Jurkat, Clone E6-1 (cell line): ENCODE measurements around the gene HEATR5A.
"Not testable (repeated sequence)": the region's sequence is repeated elsewhere in the genome, so short reads cannot be mapped to it uniquely, and the experiment has no call there.

Experiments
- DNase-seq: peaks from one replicate; pipeline ENCODE4 v3.0.0-alpha.2; 2011; ENCODE audit warnings: low read depth, low spot score
- H3K4me3 ChIP-seq: 2 replicates; pipeline ENCODE4 v1.5.1; 2011; ENCODE audit warnings: mild to moderate bottlenecking, low read length, control low read depth, moderate library complexity

Gene HEATR5A

DNA sequence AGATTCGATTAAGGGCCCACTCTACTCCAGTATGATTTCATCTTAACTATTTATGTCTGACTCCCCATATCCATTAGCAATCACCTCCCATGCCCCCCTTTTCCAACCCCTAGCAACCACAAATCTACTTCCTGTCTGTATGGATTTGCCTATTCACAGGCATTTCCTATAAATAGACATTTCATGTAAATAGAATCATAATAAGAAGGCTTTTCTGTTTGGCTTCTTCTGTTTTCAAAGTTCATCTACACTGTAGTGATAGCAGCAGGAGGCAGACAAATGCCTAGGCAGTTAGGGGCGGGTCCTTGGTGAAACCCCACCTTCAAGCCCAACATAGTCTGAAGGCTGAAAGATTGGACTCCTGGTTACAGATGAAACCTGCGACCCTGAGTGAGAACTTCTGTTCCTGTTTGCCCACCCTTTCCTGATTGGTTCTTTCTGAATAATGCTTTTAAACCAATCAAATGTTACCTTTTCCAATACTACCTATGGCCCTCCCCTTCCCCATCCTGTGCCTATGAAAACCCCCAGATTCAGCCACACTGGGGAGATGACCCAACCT is 150.6 kb downstream of the HEATR5A start:
- no peak for DNase-seq
- H3K4me3 ChIP-seq: no peak overlapping the region

DNA sequence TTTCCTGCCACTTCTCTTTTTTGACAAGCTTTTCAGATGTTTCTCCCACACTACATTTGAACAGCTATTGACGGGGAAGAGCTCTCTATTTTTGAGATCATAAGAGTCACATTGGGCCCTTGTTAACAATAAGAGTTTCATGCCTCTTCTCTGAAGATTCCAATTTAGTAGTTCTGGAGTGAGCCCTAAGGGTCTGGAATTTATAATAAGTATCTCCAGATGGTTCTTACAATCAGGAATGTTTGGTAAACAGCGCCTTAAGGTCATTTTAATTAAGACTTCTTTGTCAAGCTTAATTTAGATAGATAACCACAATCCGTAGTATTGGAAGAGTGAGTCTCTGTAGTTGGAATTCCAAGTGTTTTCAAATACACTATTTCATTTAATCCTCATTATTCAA is 152.1 kb downstream of the HEATR5A start:
- H3K4me3 ChIP-seq: no peak overlapping the region
- no peak for DNase-seq

- DNase-seq: no peak
- no peak overlapping the region for H3K4me3 ChIP-seq
Measured at GRCh38 chr14:31266437-31267331, 153.7 kb downstream of the HEATR5A start.

DNA sequence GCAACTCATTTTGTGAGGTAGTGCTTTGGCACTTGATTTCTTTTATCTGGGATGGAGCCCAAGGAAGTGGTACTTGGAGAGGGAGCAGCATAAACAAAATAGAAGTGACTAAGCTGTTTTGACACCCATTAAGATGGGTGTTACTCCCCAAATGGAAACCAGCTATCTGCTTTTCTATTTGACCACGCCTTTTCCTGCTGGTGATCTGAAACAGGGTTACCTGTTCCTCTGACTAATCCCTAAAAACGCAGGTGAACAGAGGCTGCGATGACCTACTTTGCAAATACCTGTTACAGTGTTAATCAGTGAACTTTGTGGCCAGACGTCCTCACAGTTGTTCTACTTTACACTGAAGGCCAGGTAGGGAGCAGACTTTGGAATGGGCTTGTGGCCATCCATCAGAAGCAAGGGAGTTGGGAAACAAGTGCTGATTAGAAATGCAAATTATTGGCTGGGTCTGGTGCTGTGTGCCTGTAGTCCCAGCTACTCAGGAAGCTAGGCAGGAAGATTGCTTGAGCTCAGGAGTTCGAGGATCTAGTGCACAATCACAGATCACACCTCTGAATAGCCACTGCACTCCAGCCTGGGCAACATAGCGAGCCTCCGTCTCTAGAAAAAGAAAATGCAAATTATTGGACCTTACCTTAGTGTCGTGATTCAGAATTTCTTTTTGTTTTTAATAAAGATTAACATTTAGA is 154.5 kb downstream of the HEATR5A start:
- no peak overlapping the region for H3K4me3 ChIP-seq
- DNase-seq: no peak

GRCh38 chr14:31263485-31264133 is 156.7 kb downstream of the HEATR5A start:
- H3K4me3 ChIP-seq: no peak overlapping the region
- no peak for DNase-seq

DNA sequence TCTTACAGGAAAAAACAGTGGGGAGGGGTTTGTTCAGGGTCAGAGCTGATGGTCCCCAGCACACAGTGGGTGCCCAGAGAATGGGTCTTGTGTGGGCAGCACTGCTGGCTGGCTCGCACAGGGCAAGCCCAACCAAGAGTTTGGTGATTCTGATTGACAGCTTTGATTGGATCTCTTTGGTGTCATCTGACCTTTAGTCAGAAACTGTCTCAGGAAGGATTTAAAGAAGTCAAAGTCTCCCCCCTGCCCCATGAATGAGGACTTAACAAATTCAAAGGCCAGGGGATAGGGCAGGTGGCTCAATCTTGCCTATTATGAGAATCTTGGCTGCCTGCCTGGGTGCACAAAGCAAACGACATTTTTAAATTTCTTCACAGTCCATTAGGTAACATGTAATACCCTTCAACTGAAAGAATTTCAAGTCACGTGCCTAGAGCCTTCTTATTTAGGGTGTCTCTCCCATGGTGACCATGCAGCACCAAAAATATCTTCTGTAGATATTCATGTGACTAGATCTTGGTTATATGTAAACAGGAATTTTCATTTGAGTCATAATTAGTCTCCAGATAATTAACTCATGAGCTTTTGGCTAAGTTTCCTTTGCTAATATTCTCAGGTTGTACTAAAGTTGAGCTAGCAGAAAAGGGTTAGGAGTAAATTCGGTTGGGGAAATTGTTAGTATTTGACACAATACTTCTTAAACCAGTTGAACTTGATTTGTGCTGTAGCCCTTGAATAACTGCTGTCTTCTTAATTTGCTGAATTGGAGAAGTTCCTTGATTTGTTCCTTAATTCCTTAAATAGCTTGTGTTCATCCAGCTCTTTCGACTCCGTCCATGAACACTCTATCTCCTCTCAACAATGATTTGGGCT is 158.3 kb downstream of the HEATR5A start:
- DNase-seq: no peak
- H3K4me3 ChIP-seq: no peak overlapping the region

DNA sequence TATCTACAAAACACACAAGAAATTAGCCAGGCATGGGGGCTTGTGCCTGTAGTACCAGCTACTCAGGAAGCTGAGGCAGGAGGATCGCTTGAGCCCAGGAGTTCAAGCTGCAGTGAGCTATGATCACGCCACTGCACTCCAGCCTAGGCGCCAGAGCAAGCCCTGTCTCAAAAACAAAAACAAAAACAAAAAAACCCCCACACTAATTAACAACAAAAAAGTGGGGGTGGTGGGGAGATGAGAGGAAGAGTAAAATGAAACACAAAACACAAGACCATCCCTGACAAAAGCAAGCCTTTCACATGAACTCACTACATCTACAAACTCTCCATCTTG is 158.9 kb downstream of the HEATR5A start:
- DNase-seq: no peak
- H3K4me3 ChIP-seq: no peak overlapping the region

GRCh38 chr14:31259040-31259435 is 161.3 kb downstream of the HEATR5A start:
- H3K4me3 ChIP-seq, DNase-seq: not testable (repeated sequence)

DNA sequence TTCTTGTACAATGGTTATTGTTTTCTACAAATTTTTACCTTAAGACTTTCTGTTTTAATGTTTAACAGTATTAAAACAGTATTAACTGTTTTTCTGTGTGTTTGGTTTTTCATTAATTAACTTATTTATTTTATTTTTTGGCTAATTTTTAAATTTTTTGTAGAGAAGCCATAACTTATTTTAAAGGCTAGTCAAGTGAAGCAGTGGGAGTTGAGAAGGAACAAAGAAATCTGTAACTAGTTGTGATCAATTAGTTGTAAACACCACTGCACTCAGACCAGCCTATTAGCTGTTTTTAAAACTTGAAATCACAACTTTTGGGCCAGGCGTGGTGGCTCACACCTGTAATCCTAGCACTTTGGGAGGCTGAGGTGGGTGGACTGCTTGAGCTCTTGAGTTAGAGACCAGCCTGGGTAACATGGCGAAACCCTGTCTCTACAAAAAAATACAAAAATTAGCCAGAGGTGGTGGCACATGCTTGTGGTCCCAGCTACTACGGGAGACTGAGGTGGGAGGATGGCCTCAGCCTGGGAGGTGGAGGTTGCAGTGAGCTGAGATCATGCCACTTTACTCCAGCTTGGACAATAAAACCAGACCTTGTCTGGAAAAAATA is 161.8 kb downstream of the HEATR5A start:
- no peak overlapping the region for H3K4me3 ChIP-seq
- DNase-seq: no peak

DNA sequence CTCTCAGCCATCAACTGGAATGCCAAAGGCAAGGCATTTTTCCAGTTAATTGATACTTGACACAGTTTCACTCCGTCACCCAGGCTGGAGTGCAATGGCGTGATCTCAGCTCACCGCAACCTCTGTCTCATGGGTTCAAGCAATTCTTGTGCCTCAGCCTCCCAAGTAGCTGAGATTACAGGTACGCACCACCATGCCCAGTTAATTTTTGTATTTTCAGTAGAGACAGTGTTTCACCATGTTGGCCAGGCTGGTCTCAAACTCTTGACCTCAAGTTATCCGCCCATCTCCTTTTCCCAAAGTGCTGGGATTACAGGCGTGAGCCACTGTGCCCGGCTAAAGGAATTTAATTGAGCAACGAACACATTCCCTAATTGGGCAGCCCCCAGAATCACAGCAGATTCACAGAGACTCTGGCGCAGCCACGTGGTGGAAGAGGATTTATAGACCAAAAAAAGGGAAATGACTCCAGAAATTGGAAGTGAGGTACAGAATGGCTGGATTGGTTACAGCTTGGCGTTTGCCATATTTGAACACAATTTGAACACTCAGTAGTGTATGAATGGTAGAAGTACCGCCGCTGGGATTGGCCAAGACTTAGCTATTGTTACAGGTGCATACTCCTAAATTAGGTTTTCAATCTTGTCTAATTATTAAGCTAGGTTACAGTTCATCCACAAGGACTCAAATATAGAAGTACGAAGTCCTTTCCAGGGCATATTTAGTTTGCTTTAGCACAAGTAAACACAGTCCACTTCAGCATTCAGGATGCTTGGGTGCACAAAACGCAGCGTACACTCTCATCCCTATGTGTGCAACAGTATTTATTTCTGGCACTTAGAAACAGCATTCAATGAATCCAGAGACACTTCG is 162.6 kb downstream of the HEATR5A start:
- H3K4me3 ChIP-seq, DNase-seq: not testable (repeated sequence)

GRCh38 chr14:31257244-31257553 is 163.2 kb downstream of the HEATR5A start:
- H3K4me3 ChIP-seq: no peak overlapping the region
- no peak for DNase-seq

DNA sequence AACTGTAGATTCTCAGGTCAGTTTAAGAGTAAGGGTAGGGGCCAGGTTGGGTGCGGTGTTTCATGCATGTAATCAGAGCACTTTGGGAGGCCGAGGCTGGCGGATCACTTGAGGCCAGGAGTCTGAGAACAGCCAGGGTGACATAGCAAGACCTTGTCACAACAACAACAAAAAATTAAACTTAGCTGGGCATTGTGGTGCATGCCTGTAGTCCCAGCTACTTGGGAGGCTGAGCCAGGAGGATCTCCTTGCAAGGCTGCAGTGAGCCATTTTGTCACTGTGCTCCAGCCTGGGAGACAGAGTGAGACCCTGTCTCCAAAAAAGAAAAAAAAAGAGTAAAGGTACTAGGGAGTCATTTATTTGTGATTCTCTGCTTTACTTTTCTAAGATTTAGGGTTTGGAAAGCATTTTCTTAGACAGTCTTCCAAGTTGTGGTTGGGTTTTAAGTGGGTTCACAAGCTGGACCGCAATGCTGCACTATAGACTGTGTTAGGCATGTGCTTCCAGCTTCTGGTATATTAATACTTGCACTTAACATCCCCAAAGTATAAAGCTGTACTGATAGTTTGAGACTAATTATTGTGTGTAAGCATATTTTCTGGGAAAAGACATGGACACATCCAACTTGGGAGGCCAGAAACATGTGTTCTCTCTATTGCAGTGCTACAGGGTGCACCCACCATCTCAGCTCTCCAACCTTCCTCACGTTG is 163.7 kb downstream of the HEATR5A start:
- H3K4me3 ChIP-seq: no peak overlapping the region
- DNase-seq: no peak

- not testable (repeated sequence) for H3K4me3 ChIP-seq, DNase-seq
Measured at GRCh38 chr14:31255918-31256317, 164.4 kb downstream of the HEATR5A start.

DNA sequence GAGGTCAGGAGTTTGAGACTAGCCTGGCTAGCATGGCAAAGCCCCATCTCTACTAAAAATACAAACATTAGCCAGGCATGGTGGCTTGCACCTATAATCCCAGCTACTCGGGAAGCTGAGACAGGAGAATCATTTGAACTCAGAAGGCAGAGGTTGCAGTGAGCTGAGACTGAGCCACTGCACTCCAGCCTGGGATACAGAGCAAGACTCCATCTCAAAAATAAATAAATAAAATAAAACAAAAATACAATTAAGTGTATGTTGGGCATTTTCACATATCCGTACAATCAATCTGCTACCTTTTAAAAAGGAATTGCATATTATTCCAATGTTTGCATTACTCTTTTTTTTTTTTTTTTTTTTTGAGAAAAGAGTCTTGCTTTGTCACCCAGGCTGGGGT is 165.1 kb downstream of the HEATR5A start:
- no peak for DNase-seq
- no peak overlapping the region for H3K4me3 ChIP-seq

- no peak for DNase-seq
- H3K4me3 ChIP-seq: no peak overlapping the region
Measured at GRCh38 chr14:31253746-31254471, 166.4 kb downstream of the HEATR5A start.

DNA sequence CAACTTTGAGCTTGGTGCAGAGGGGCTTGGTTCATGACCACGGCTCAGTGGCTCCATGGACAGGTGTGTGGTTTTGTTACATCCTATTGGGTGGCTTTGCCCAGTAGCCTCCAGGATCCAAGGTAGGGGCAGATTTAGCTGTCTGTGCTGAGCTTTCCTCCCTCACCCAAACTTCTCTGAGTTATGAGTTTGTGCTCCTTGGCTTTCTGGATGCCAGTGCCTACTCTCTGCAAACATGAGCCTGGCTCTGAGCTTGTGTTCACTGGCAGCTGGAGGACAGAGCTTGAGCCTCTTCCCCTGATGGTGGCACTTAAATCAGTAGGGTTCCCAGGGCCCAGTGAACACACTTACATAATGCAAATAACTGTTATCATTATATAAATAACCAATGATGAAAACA is 167.5 kb downstream of the HEATR5A start:
- no peak overlapping the region for H3K4me3 ChIP-seq
- no peak for DNase-seq
